Astrocyte of the cerebellum (primary cell): Measurements from ENCODE around the gene COMP.

Experiments used
- DNase-seq: peaks from one replicate; pipeline ENCODE4 v3.0.0-alpha.2; 2011; ENCODE audit warnings: low read depth
- H3K4me3 ChIP-seq: 2 replicates; pipeline ENCODE4 v1.5.1; 2011; ENCODE audit warnings: mild to moderate bottlenecking, low read depth, low read length, moderate library complexity
- in situ Hi-C: cut with HindIII; loops from 2 replicates; pipeline ENCODE4 v1.10.0; 2017; ENCODE audit warnings: low sequenced_read_pairs
- TF ChIP-seq, protein P1 (sequence below): IDR thresholded peaks from 2 replicates; pipeline ENCODE4 v1.5.1; 2012; ENCODE audit warnings: low read length, low read depth, moderate library complexity, mild to moderate bottlenecking; ENCODE audit errors: missing control alignments

Gene COMP

DNA sequence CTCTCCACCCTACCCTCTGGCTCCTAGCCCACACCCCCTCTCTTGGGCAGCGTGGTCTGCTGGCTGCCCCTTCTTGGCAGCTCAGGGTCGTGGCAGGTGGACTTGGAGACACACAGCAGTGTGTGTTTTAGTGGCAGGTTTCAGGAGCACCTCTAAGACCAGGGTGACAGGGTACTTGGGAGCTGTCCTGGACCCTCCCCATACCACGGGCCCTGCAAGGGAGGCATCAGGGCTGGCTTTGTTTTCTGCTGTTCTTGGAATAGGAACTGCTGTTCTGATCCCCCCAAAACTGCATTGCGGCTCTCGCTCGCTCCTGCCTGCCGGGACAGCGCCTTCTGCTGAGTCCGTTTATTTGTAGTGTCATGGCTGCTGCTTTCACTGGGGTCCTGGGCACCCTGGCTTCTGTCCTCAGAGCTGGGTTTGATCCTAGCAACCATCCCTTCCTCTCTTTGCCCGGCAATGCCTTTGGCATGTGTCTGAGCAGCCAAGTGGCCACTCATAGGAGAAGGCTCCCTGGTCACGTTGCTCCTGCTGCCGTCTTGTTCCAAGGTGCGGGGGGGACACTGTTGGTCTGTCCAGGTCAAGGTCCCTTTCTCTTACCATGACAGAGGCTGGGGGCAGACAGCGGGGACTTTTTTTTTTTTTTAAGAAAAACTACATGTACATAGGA, 12.1 kb downstream of the COMP start:
- in situ Hi-C loops: no loop called here
- TF ChIP-seq, protein P1, sequence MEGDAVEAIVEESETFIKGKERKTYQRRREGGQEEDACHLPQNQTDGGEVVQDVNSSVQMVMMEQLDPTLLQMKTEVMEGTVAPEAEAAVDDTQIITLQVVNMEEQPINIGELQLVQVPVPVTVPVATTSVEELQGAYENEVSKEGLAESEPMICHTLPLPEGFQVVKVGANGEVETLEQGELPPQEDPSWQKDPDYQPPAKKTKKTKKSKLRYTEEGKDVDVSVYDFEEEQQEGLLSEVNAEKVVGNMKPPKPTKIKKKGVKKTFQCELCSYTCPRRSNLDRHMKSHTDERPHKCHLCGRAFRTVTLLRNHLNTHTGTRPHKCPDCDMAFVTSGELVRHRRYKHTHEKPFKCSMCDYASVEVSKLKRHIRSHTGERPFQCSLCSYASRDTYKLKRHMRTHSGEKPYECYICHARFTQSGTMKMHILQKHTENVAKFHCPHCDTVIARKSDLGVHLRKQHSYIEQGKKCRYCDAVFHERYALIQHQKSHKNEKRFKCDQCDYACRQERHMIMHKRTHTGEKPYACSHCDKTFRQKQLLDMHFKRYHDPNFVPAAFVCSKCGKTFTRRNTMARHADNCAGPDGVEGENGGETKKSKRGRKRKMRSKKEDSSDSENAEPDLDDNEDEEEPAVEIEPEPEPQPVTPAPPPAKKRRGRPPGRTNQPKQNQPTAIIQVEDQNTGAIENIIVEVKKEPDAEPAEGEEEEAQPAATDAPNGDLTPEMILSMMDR: no peak
- no peak overlapping the region for H3K4me3 ChIP-seq
- no peak for DNase-seq

DNA sequence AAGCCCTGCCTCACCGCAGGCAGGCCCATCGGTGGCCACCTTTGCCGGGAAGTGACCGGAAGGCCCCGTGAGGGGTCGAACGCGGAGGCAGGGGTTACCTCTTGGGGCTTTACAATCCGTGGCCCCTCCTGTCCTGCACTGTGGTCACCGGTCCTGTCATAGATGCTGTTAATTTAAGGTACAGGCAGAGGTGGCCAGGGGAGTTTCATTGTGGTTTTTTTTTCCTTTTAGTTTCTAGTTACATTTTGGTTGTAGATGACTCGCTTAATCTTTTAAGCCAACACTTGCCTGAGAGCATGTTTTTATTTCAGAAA, 13.1 kb downstream of the COMP start:
- H3K4me3 ChIP-seq: no peak overlapping the region
- in situ Hi-C loops: no loop called here
- no peak for DNase-seq
- TF ChIP-seq, protein P1: no peak

DNA sequence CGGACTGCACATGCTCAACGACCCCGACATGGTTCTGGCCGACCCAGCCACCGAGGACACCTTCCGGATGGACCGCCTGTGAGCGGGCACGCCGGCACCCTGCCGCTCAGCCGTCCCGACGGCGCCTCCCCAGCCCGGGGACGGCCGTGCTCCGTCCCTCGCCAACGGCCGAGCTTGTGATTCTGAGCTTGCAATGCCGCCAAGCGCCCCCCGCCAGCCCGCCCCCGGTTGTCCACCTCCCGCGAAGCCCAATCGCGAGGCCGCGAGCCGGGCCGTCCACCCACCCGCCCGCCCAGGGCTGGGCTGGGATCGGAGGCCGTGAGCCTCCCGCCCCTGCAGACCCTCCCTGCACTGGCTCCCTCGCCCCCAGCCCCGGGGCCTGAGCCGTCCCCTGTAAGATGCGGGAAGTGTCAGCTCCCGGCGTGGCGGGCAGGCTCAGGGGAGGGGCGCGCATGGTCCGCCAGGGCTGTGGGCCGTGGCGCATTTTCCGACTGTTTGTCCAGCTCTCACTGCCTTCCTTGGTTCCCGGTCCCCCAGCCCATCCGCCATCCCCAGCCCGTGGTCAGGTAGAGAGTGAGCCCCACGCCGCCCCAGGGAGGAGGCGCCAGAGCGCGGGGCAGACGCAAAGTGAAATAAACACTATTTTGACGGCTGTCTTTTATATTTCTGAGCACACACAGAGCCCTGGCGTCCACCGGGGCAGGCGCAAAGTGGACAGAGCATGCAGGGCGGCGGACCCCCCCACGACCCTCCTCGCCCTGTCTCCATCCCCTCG, 13.6 kb downstream of the COMP start:
- no peak for DNase-seq
- H3K4me3 ChIP-seq: no peak overlapping the region
- TF ChIP-seq, protein P1: no peak
- in situ Hi-C loops: no loop called here

DNA sequence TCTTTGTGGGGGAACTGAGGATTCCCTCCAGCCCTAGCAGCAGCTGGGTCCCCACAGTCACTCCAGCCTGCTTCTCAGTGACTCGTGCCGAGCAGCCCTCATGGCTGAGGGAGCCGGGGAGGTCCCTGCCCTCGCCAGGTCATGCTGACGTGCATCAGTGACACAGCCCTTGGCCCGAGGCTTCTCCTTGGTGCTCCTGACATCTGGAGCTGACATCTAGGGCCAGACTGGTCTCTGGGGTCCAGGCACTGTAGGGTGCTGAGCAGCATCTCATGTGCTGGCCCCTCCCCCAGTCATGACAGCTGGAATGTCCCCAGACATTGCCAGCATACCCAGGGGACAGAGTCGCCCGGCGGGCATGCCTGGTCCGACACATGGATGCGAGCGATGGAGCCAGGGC, 14.4 kb downstream of the COMP start:
- no peak for DNase-seq
- in situ Hi-C loops: no loop called here
- TF ChIP-seq, protein P1: no peak
- no peak overlapping the region for H3K4me3 ChIP-seq

DNA sequence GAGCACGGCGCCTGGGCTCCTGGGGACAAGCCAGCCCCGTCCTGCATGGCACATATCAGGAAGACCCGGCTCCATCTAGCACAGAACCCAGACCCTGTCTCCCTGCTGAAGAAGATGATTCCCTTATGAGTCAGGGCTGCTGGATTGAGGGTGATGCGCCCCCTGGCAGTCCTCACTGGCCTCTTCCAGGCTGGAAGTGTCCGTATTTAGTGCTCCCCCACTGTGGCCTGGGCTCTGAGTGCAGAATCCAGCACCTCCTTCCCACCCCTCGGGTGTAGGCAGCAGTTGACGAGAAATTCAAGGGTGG, 14.9 kb downstream of the COMP start:
- in situ Hi-C loops: no loop called here
- H3K4me3 ChIP-seq: no peak overlapping the region
- TF ChIP-seq, protein P1: peak; percentile 46
- DNase-seq: no peak

DNA sequence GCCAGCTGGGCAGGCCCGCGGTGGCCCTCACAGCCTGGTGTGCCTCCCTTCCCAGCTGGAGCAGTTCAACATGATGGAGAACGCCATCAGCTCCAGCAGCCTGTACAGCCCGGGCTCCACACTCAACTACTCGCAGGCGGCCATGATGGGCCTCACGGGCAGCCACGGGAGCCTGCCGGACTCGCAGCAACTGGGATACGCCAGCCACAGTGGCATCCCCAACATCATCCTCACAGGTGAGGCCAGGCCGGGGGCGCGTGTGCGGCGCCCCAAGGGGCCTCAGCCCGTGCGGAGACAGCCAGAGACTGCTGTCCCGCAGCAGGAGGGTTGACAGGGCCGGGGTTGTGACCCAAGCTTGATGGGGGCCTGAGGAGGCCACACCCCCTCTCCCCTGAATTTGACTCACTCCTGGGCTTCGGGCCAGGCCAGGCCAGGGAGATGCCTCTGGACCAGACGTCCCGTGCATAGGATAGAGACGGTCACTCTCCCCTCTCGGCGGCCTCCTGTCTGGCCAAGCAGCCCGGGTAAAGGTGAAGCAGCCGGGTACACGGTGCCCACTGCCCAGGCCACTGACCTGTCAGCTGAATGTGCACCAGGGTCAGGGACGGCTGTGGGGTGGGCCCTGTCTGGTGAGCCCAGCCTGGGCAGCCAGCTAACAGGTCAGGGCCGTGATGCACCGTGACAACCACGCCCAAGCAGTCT, 15.4 kb downstream of the COMP start:
- in situ Hi-C loops: no loop called here
- no peak for DNase-seq
- H3K4me3 ChIP-seq: no peak overlapping the region
- TF ChIP-seq, protein P1: no peak
